ENCODE data around the gene CYTH1. TPM values are rescaled to one million over a fixed set of nuclear protein-coding genes. Genes with fewer than 3 reads are reported as not detected.

CYTH1 gene
- total RNA-seq, 1 donor from 2014 or later = 62.9 TPM

DNA sequence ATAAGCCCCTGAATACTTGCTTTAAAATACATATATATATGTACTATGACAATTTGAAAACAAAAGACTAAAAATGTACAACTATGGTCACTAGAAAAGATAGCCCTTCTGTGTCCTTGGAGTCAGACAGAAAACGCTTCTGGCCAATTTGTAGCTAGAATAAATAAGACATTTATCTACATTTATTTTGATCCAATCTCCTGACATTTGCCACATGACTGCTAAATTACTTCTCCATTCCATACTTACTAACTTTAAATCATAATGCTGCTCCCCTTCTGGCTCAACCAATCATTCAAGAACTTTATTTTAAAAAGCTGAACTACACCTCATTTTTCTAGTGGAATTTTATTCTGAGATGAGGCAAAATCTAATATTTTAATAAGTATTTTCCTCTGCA is 65.8 kb downstream of the CYTH1 start:
- Histone ChIP-seq H3K4me1 (peaks cover 49% of the 10 kb centered on the region), H3K4me3 (peak overlapping the region in 1 of 2 donors; percentile 51), H3K27me3 (no peaks in the 10 kb centered on the region), H3K9me3 (no peaks in the 10 kb centered on the region), H3K27ac (peak overlapping the region; percentile 62), H3K36me3 (no peaks in the 10 kb centered on the region)
- intact Hi-C loops (cut with DNase I) = no loop called here
- TF ChIP-seq, protein P1, sequence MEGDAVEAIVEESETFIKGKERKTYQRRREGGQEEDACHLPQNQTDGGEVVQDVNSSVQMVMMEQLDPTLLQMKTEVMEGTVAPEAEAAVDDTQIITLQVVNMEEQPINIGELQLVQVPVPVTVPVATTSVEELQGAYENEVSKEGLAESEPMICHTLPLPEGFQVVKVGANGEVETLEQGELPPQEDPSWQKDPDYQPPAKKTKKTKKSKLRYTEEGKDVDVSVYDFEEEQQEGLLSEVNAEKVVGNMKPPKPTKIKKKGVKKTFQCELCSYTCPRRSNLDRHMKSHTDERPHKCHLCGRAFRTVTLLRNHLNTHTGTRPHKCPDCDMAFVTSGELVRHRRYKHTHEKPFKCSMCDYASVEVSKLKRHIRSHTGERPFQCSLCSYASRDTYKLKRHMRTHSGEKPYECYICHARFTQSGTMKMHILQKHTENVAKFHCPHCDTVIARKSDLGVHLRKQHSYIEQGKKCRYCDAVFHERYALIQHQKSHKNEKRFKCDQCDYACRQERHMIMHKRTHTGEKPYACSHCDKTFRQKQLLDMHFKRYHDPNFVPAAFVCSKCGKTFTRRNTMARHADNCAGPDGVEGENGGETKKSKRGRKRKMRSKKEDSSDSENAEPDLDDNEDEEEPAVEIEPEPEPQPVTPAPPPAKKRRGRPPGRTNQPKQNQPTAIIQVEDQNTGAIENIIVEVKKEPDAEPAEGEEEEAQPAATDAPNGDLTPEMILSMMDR (IDR thresholded peaks at IDR 0.05) = no peak
- TF ChIP-seq POLR2A (IDR thresholded peaks at IDR 0.05) = no peak
- no peak for TF ChIP-seq POLR2AphosphoS5 (IDR thresholded peaks at IDR 0.05; ENCODE audit: insufficient read depth in 1 of 2, low read depth in 1 of 2)
- no peak for DNase-seq (ENCODE audit: extremely low spot score in 2 of 2)

GRCh38 chr17:78715876-78716275 is 66.2 kb downstream of the CYTH1 start:
- intact Hi-C loops (cut with DNase I) = no loop called here
- Histone ChIP-seq H3K4me1 (peaks cover 49% of the 10 kb centered on the region), H3K27ac (no peak overlapping the region), H3K27me3 (no peaks in the 10 kb centered on the region), H3K9me3 (no peaks in the 10 kb centered on the region), H3K4me3 (no peak overlapping the region), H3K36me3 (no peaks in the 10 kb centered on the region)
- no peak for DNase-seq (ENCODE audit: extremely low spot score in 2 of 2)
- no peak for TF ChIP-seq POLR2AphosphoS5 (IDR thresholded peaks at IDR 0.05; ENCODE audit: insufficient read depth in 1 of 2, low read depth in 1 of 2)
- no peak for TF ChIP-seq POLR2A (IDR thresholded peaks at IDR 0.05)
- TF ChIP-seq, protein P1 (IDR thresholded peaks at IDR 0.05) = no peak

DNA sequence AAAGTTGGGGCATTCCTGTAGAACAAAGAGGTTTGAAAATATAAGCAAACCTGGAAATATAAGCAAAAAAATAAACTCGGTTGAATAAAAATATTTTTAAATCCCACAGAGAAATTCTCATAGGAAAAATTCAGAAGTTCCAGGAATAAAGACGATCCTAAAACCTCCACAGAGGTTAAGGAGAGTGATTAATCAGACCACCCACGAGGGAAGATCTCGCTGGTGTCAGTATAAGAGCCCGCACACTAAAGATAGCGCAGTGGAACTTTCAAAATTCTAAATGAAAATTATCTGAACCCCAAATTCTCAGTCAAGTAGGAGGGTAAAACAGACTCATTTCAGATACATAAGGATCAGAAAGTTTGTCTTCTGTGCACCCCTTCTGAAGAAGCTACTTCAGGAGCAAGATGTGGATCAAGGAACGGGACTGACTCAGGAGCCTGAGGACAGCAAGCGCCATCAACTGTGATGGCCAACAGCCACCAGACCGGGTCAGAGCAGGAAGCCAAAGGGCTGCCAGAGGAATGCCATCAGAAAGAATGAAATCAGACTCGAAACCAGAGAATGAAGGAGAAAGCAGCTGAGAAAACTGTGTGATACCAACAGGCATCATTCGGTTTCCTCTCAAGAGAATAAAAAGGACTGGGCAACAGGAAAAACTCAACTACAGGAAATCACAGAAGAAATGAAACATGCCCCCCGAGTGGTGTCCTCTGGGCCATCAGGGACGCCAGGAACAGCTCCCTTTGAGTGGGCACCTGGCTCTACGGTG is 66.9 kb downstream of the CYTH1 start:
- no peak for DNase-seq (ENCODE audit: extremely low spot score in 2 of 2)
- TF ChIP-seq POLR2AphosphoS5 (IDR thresholded peaks at IDR 0.05; ENCODE audit: insufficient read depth in 1 of 2, low read depth in 1 of 2) (no peak), POLR2A (IDR thresholded peaks at IDR 0.05) (no peak)
- TF ChIP-seq, protein P1 (IDR thresholded peaks at IDR 0.05) = no peak
- Histone ChIP-seq H3K36me3 (no peaks in the 10 kb centered on the region), H3K9me3 (no peaks in the 10 kb centered on the region), H3K4me3 (no peak overlapping the region), H3K27ac (no peak overlapping the region), H3K27me3 (no peaks in the 10 kb centered on the region), H3K4me1 (peaks cover 55% of the 10 kb centered on the region)
- intact Hi-C loops (cut with DNase I) = no loop called here

DNA sequence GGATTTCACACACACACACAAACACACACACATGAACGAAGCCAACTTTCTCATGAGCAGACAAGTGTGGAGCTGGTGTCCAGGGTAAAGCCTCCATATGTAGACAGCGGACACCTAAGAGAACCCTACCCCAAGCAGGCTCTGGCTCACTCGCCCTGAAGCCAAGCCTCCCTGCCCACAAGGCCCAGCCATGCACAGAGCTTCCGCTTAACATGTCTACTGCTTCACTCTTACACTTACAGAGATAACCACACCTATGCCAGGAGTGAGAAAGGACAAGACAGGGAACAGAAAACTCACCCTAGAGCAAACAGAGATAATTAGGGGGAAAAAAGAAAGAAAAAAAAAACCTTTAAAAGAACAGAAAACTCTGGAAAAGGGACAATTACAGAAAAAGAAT is 67.5 kb downstream of the CYTH1 start:
- Histone ChIP-seq H3K9me3 (no peaks in the 10 kb centered on the region), H3K27me3 (no peaks in the 10 kb centered on the region), H3K4me3 (no peak overlapping the region), H3K36me3 (no peaks in the 10 kb centered on the region), H3K27ac (no peak overlapping the region), H3K4me1 (peaks cover 59% of the 10 kb centered on the region)
- intact Hi-C loops (cut with DNase I) = no loop called here
- DNase-seq (ENCODE audit: extremely low spot score in 2 of 2) = no peak
- TF ChIP-seq POLR2A (IDR thresholded peaks at IDR 0.05) (no peak), POLR2AphosphoS5 (IDR thresholded peaks at IDR 0.05; ENCODE audit: insufficient read depth in 1 of 2, low read depth in 1 of 2) (no peak)
- TF ChIP-seq, protein P1 (IDR thresholded peaks at IDR 0.05) = no peak

DNA sequence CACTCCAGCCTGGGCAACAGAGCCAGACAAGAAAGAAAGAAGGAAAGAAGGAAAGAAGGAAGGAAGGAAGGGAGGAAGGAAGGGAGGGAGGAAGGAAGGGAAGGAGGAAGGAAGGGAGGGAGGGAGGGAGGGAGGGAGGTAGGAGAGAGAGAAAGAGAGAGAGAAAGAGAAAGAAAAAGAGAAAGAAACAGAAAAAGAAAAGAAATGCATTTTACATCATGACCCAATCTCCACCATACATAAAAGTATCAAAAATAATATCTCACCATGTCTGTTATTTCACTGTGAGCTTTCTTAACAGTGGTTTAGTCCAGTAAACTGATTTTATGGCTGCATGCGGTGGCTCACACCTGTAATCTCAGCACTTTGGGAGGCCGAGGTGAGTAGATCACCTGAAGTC is 70.0 kb downstream of the CYTH1 start:
- TF ChIP-seq, protein P1 (IDR thresholded peaks at IDR 0.05) = no peak
- TF ChIP-seq POLR2A (IDR thresholded peaks at IDR 0.05) (no peak), POLR2AphosphoS5 (IDR thresholded peaks at IDR 0.05; ENCODE audit: insufficient read depth in 1 of 2, low read depth in 1 of 2) (no peak)
- Histone ChIP-seq H3K9me3 (no peaks in the 10 kb centered on the region), H3K4me3 (no peak overlapping the region), H3K27me3 (no peaks in the 10 kb centered on the region), H3K4me1 (peaks cover 55% of the 10 kb centered on the region), H3K36me3 (peaks cover 0 to 8% of the 10 kb centered on the region in 2 donors), H3K27ac (no peak overlapping the region)
- DNase-seq (ENCODE audit: extremely low spot score in 2 of 2) = no peak
- intact Hi-C loops (cut with DNase I) = no loop called here

Measured in vagina (tissue), 2 donors.